LNCaP clone FGC (cell line): Measurements from ENCODE around the gene NRG3.

Experiments used
- DNase-seq: peaks from one replicate; pipeline ENCODE4 v3.0.0-alpha.2; 2011; ENCODE audit warnings: low read depth
- H3K4me3 ChIP-seq: 2 replicates; pipeline ENCODE4 v1.5.1; 2011; ENCODE audit warnings: mild to moderate bottlenecking, low read depth, low read length, control low read depth
- TF ChIP-seq, protein P1 (sequence below): IDR thresholded peaks from 2 replicates; pipeline ENCODE4 v1.5.1; 2012; ENCODE audit warnings: mild to moderate bottlenecking; ENCODE audit not compliant: control insufficient read depth, insufficient read depth; ENCODE audit errors: extremely low read depth

The NRG3 gene

DNA sequence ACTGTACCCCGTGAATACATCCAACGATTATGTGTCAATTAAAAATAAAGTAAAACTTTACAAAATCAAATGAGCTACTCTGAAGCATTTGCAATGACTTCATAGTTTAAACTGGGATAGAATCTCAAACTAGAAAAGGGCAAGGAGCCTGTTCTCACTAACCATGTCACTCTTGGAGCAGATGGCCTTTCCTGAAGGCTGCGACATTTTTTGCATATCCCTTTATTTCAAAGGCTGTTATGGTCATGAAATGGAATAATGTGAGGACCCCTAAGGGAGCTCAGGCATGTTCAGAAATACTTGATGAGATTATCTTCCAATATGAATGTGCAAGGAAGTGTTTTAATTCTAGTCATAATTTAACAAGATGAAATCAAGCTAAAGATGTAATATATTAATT is 679.4 kb downstream of the NRG3 start:
- no peak for DNase-seq
- no peak overlapping the region for H3K4me3 ChIP-seq
- TF ChIP-seq, protein P1, sequence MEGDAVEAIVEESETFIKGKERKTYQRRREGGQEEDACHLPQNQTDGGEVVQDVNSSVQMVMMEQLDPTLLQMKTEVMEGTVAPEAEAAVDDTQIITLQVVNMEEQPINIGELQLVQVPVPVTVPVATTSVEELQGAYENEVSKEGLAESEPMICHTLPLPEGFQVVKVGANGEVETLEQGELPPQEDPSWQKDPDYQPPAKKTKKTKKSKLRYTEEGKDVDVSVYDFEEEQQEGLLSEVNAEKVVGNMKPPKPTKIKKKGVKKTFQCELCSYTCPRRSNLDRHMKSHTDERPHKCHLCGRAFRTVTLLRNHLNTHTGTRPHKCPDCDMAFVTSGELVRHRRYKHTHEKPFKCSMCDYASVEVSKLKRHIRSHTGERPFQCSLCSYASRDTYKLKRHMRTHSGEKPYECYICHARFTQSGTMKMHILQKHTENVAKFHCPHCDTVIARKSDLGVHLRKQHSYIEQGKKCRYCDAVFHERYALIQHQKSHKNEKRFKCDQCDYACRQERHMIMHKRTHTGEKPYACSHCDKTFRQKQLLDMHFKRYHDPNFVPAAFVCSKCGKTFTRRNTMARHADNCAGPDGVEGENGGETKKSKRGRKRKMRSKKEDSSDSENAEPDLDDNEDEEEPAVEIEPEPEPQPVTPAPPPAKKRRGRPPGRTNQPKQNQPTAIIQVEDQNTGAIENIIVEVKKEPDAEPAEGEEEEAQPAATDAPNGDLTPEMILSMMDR, result no peak

DNA sequence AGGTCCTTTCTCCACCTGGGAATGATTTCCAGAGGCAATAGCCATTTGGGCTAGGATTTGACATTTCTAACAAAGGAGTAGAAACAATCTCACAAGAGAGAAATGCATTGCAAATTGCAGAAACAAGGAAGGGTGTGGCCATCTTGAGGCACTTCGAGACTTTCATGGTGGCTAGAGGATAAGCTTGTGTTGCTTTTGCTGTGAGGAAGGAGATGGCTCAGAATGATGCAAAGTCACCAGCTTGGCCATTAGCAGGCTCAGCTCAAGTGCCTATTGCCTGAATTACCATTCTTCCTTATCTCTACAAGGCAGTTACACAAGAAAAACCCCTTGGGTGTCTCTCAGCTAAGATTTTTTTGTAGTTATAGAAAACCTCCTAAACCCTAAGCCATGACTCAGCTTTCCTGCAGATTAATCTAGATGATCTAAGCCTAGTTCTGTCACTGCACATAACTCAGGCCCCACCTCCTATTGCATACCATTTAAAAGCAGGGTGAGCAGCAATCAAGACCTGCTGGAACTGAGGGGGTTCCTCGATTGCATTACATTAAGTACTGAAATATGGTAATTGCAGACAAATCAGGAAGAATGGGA is 683.1 kb downstream of the NRG3 start:
- no peak for DNase-seq
- TF ChIP-seq, protein P1, result no peak
- H3K4me3 ChIP-seq, result no peak overlapping the region

DNA sequence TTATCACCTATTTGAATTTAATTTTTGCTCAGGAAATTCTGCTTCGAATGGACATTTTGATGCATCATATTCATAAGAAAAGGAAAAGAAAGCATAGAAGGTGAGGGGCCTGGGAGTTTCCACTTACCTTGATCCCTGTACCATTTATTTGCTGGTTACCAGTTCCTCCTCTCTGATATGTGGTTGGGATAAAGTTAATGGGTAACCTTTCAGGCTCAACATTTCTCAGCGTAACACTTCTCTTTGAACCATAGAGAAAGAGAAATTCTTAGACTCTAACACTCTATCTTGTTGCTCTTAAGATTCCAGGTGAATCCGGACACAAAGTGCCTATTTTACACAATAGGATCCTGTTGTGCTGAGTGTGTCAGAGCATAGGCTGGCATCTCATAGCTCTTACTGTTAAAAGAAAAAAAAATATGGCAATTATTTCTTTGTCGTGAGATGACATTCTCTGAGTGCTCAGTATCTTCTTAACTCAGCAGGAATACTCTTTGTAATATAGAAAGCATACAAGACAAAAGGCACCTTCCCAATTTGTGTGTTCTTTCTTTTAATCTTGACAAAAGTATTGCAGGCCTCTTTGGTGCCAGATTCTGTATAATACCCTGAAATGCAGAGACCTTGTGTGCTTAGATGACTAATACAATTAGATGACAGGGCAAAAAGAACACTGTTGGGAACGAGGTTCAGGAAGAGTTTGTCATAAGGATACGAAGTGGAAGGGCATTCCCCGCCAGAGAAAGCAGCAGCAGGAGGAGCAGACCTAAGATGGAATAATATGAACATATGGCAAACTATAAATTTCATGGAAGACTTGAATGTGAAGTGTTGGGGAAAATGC is 689.6 kb downstream of the NRG3 start:
- TF ChIP-seq, protein P1, result no peak
- no peak for DNase-seq
- no peak overlapping the region for H3K4me3 ChIP-seq

DNA sequence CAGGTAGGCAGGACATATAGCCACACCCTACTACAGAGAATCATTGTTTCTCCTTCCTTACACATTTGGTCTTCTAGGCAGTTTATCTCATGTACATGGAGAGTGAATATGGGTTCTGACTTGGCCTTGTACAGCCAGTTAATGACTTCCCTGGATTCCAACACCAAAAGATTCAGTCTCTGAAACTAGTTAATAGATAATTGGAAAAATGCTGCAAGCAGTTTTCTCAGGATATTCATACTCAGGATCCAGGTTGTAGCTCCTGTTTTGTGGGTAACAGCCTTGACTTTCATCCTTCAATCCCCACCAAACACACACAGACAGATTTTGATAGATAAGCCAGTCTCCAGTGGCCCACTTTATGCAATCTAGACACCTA is 690.2 kb downstream of the NRG3 start:
- no peak overlapping the region for H3K4me3 ChIP-seq
- TF ChIP-seq, protein P1, result no peak
- no peak for DNase-seq

DNA sequence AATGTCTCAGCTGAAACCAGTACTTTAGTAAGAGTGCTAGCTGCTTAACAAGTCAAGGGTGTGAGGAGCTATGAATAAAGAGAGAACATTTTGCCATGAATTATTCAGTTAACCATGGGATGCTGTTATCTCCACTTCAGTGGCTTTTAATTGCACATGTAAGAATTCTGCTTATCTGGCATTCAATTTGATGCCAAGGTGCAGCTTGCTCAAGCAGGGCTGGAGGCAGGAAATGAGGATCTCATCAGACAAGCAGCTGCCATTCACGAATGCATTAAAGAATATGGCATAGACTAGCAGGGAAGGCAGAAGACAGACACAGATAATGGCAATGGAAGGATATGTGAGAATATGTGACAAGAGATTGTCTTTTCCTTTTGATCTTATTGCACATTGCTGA is 697.8 kb downstream of the NRG3 start:
- TF ChIP-seq, protein P1, result no peak
- no peak for DNase-seq
- no peak overlapping the region for H3K4me3 ChIP-seq

DNA sequence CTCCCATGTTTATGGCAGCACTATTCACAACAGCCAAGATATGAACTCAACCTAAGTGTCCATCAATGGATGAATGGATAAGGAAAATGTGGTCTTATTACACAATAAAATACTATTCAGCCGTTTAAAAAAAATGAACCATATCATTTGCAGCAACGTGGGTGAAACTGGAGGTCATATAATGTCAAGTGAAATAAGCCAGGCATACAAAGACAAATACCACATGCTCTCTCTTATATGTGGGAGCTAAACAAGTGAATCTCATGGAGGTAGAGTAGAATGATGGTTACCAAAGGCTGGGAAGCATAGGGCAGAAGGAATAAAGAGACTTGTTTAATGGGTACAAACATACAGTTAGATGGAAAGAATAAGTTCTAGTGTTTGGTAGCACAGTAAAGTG is 699.1 kb downstream of the NRG3 start:
- no peak for DNase-seq
- no peak overlapping the region for H3K4me3 ChIP-seq
- TF ChIP-seq, protein P1, result no peak
